ENCODE measurements around the gene E4F1.
"Not testable (repeated sequence)": the region's sequence is repeated elsewhere in the genome, so short reads cannot be mapped to it uniquely, and the experiment has no call there.

The E4F1 gene

DNA sequence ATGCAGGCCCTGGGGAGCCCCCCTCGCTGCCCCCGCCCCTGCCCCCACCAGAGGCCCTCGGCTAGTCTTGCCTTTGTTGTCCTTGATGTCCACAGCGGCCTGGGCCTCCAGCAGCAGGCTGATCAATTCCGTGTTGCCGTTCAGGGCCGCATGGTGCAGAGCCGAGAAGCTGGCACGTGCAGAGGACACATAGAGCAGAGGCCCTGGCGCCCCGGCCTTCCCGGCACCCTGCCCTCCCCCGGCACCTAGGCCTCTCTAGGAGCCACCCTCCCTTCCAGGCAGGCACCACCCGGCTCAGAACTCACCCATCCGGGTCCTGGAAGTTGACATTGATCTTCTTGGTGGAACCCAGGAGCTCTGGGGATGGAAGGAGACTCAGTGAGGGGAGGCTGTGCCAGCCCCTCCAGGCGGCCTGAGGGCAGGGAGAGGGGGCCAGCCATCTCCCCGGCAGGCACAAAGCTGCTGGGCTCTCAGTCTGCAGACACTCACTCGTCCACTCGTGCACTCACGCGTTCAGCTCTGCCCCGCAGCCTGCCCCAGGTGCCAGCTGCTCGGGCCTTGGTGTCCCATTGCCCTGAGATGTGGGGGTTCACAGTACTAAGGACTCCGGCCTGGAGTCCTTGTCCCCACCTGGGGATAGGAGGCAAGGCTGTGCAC lies 33.3 kb upstream of the E4F1 start:
- FAIRE-seq: no peak

DNA sequence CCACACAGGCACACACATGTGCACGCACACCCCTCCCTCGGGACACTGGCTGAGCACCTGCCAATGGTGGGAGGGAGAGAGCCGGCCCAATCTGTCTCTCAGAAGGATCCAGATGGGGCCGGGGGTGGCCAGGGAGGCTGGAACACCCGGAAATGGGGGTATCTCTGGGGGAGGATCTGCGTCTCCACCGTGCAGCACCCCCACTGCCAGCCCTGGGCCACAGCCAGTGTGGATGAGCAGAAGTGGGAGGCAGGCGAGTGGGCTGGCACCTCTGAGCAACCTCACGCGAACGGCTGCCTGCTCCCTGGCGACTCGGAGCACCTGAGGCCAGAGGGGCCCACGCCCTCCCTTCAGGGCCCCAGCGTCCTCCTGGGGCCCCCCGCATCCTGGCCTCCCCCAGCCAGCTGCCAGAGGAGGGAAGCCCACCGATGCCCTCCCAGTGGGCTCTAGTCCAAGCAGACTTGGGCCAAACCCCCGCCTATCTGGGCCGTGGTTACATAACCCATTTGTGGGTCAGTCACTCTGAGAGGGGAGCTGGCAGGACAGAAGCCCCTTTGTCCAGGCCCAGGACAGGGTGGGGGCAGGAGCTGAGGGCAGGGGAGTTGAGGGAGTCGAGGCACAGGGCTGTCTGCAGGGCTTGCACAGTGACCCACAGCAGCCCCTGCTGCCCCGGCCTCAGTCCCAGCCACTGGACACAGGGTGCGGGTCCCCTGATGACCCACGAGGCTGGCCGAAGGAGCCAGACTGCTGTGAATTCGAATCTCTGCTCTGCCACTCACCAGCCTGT lies 32.5 kb upstream of the E4F1 start:
- FAIRE-seq: no peak

DNA sequence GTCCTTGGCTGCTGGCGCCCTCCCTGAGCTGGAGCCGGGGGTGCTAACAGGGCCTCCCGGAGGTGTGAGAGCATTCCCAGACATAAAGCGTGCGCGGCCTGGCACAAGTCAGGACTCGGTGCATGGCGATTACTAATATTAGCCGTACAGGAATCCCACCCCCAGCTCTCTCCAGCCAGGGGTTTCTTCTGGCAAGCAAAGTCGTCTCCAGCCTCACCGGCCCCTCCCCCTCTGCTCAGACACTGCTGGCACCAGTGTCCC lies 32.0 kb upstream of the E4F1 start:
- FAIRE-seq: no peak

DNA sequence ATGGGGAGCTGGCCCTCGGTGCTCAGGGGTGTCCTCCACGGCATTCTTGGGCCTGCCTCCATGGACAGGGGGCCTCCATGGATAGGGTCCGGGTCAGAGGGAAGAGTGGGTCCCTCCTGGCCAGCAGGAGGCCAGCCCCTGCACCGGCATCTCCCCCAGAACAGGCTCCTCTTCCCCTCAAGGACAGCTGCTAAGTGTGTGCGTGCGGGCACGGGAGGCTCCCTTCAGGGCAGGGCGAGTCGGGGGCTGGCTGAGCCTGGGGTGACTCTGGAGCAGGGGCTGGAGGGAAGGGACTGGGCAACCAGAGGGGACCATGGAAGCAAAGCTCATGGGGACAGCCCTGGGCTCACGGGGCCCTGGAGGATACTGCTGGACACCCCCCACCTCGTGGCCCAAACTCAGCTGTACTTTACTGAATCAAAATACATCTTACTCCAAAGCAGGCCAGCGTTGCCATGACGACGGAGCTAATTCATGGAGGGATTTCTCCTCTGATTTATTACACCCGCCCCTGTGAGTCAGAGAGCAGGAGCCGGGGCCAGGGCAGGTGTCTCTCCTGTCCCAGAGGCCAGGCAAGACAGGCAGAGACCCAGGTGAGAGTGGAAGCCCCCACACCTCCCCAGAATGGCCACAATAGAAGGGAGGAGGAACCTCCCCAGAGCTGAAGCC lies 29.1 kb upstream of the E4F1 start:
- no peak for FAIRE-seq

DNA sequence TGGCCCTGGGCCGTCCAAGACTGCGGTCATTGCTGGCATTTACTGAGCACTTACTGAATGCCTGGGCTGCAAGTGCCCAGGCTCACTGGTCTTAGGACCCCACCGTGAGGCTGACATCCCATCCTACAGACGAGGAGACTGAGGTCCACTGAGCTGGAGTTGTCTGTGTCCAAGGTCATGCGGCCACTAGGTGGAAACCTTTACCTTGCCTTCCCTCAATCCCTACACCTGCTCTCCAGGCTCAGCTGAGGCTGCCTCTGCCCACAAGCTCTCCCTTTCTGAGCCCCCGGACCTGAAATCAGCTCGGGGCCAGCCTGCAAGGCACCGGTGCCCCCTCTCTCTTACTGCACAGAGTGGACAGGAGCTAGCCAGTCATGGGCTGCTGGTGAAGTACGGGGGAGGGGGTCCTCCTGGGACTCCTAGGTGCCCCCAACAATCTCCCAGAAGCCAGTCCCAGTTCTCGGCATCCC lies 28.5 kb upstream of the E4F1 start:
- peak; percentile 60 for FAIRE-seq

DNA sequence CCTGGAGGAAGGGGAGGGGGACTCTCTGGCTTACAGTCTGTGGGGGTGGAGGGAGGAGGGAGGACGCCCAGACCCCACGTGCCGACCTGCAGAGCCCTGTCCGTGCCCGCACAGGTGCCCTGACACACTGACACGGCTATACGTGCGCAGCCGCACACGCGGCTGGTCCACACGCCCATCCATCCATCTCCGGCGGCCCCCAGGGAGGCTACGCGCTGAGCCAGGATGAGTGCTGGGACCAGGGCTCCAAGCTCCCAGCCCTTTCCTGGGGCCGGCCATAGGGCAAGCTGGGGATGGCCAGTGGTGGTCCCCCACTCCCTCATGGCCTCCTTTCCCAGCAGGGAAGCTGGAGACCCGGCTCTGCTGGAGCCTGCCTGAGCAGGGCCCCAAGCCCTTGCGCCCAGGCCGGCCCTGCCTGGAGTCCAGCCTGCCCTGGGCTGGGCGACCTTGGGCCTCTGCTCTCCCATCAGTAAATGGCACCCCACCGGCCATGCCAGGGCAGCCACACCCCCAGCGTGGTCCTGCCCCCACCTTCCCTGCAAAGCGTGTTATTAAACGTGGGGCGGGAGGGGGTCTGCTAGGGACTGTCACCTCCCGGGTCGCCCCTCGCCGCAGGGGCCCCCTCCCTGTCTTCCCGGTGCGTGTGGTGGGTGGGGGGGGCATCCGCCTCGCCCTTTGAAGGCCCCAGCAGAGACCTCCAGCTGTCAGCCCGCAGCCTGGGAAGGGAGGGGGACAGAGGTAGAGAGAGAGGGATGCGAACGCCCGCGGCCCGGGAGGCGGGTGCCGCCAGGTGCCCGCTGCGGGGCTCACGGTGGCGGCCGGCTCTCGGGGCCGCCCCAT lies 27.8 kb upstream of the E4F1 start:
- FAIRE-seq: no peak

DNA sequence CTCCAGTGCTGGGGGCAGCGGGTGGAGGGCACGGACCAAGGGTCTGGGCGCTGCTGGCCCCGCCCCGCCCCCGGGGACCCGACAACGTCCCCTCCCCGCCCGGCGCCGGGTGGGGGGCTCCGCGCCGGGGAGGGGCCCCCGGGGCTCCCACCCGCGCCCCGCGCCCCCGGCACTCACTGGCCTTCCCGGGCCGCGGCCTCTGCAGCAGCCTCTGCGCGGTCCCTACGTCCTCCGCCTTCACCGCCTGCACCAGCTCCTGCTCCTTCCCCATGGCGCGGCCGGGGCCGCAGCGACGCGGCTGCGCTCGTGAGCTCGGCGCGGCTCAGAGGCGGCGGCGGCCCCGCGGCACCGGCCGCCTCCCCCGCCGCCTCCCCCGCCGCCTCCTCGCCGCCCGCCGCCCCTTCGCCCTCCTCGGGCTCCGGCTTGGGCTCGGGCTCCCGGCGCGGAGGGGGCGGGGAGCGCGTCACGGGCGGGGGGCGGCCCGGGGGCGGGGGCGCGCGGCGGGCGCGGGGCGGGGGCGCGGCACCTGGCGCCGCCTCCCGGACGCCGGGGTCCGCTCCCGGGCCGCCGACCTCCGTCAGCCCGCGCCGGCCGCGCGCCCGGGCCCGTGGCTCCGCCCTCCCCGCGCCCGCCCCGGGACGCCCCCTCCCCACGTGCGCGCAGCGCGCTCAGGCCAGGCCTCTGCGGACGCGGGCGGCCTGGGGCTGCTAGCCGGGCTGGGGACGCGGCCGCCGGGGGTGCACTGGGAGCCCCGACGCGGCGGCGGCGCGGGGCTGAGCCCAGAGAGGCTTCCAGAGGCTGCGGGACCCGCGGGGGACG lies 27.0 kb upstream of the E4F1 start, which contains the start of gene CASKIN1:
Gene CASKIN1 (minus strand): TSS at position 444 of the 819 bp plus-strand sequence. CDS start 173 bp downstream, at position 271.
- no peak for FAIRE-seq

DNA sequence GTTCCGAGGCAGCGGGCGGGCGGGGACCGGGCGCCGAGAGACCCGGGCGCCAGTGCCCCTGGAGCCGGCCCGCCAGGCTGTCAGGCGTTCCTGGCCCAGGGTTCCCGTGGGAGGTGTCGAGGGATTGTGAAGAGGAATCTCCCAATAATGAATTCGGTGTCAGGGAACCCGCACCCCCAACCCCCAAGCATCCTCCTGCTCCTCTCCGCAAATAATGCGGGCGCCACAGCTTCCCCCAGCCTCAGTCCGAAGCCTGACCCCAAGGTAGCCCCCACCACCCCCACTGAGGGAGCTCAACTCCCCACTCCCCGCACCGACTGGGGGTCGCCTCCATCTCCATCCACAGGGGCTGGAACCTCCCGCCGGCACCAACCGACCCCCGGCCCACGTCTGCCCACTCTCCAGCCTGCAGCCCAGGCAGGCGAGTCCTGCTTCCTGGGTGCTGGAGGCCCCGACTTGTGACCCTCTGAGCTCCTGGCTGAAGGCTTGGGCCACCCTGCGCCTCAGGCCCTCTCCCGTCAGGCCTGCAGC lies 26.3 kb upstream of the E4F1 start:
- no peak for FAIRE-seq

DNA sequence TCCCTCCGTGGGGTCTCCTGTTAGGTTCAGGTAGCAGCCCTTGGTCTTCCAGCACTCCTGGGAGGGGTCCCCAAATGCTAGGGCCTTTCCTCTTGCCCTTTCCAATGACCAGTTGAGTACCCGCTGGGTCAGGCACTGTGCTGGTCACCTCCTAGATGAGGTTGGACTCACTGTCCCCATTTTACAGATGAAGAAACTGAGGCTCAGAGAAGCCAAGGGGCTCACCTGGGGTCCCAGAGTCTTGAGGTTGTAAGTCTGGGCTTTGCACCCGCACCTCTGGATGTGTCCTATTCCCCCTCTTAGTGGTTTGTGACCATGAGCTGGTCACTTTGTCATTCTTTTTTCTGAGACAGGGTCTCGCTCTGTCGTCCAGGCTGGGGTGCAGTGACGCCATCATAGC lies 25.6 kb upstream of the E4F1 start:
- no peak for FAIRE-seq

DNA sequence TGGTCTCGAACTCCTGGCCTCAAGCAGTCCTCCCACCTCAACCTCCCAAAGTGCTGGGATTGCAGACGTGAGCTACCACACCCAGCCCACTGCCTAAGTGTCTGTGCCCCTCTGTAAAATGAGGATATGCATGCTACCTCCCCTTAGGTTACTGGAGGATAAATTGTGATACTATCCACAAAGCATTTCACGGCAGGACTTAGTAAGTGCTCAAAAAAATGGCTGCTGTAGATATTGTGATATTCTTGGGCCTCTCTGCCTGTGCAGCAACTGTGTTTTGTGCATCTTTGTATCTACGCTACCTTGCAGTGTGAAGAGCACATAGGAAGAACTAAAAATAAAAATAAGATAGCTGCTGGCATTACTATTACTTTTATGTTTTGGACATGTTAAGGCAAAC lies 25.1 kb upstream of the E4F1 start:
- FAIRE-seq: no peak

DNA sequence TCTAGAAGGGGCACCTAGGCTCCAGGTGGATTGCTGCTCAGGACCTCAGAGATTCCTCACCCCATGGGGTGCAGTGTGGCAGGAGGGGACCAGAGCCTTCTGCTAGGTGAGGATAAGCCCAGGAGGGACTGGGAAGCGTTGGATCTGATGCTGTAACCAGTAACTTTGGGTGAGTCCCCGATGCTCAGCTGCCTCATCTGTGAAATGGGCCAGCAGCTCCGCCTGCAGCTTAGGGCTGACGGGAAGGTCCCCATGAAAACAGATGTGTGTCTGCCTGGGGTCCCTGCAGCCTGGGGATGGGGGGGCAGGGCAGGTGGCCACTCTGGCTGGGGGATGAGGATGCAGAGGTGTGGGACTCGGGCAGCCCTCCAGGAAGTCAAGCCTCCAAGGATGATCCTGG lies 24.3 kb upstream of the E4F1 start:
- FAIRE-seq: no peak

DNA sequence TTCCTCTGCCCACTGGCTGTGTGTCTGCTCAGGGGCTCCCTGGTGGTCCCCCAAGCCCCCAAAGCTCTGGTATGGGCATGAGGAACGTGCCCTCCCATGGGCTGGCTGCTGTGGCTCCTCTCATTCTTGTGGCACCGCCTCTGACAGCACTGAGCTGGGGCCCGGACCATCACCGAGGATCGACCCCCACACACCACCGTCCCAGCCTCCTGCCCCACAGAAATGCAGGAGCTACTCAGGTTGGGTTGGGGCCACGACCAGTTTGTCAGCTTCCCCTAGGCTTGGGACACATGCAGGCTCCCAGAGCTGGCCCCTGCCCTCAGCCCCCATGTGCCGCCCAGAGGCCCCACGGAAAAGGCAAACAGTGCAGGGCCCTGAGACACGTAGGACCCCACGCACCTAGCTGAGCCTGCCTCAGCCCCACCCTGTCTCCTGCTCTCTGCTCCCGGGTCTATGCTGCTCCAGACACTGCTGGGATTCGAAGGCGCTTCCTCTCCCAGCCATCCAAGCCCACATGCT lies 23.7 kb upstream of the E4F1 start:
- FAIRE-seq: no peak

DNA sequence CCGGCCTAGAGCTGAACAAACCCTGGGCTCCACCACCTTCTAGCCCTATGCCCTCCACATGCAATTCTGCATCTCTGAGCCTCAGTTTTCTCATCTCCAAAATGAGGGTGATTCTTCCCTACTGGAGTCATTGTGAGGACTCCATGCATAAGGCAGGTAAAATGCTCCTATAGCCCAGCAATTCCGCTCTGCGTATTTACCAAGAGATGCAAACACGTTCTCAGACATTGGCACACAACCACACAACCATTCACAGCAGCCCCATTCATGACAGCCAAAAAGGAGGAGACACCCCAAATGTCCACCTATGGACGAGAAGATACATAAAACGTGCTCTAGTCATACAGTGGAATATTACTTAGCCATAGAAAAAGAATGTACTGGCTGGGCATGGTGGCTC lies 23.1 kb upstream of the E4F1 start:
- no peak for FAIRE-seq

DNA sequence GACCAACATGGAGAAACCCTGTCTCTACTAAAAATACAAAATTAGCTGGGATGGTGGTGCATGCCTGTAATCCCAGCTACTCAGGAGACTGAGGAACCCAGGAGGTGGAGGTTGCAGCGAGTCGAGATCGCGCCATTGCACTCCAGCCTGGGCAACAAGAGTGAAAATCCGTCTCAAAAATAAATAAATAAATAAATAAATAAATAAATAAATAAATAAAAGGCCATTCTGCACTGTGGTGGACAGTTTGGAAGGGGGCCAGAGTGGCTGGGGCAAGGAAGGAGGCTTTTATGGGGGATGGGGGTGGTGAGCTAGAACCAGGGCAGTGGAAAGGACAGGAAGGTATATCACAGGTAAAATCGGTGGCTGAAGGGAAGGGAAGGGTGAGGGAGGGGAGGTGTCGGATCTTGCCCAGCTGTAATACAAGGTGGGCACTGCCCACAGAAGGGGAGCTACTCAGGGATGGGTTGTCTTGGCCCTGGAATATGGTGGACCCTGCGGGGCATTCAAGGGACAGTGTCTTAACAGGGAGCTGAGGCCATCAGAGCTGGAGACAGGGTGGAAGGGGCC lies 20.2 kb upstream of the E4F1 start:
- FAIRE-seq: not testable (repeated sequence)

DNA sequence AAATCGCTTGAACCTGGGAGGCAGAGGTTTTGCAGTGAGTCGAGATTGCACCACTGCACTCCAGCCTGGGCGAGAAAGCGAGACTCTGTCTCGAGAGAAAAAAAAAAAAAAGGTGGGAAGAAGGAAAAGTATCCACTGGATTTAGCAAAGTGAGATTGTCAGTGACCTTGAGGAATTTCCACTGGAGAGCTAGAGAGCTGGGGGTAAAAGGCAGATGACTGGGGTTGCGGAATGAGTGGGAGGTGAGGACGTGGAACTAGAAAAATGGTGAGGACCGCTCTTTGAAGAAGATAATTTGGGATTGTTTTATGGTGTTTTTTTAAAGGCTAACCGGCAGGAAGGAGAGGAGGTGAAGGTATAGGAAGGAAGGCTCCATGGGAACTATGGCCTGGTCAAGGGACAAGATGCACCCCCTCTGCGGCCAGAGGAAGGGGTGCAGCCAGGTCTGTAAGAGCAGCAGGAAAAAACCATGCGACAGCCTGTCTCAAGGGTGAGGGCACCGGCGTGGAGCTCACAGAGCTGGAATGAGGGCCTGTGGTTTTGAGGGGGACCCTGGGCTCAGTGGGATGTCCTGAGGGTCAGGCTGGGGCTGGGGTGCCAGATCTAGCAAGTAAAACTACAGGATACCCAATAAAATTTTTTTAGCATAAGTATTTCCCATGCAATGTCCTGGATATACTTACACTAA lies 18.8 kb upstream of the E4F1 start:
- FAIRE-seq: no peak

DNA sequence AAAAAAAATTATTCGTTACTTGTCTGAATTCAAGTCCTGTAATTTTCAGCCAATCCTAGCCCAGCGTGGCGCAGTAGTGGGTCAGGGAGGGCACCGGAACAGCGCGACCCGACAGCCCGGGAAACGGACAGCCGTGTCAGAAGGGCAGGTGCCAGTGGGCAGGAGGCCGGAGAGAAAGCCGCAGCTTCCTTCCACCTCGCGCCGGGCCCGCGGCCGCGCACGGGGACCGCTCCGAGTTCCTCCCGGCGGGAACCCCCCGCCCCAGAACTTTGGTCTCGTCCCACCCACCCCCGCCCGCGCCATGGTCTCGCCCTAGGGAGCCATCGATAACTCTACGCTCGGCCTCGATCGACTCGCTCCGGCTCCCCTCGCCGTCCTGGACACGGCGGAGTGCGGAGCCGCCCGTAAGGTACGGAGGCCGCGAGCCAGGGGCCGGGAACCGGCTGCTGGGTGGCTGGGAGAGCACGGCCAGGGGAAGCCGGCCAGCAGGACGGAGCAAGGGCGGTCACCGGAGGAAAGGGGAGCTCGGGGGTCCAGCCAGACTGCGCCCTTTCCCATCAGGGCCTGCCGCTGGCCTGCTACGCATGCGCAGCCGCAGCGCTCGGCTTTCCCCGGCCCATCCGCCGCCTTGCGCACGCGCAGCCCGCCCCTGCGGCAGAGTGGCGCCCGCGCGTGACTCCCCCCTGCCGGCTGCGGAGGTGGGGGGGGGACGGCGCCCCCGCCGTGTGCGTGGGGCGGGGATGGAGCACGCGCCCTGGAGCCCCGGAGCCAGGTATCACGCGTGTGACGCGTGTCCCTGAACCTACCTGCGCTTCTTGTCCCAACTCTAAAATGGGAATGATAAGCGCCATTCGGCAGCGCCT lies 18.1 kb upstream of the E4F1 start, which contains the start of gene MLST8:
Gene MLST8 (plus strand): TSS at position 351 of the 863 bp plus-strand sequence. CDS start 632 bp downstream, outside the sequence.
- no peak for FAIRE-seq

DNA sequence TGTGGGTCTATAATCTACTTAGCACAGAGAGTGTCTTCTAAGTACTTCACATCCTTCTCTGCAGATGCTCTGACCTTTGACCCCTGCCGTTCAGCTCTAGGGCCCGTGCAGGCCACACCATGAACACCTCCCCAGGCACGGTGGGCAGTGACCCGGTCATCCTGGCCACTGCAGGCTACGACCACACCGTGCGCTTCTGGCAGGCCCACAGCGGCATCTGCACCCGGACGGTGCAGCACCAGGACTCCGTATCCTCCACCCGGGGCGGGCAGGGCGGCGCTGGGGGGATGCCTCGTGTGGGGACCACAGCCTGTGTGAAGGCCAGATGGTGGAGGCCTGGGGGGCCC lies 17.5 kb upstream of the E4F1 start:
- FAIRE-seq: no peak

DNA sequence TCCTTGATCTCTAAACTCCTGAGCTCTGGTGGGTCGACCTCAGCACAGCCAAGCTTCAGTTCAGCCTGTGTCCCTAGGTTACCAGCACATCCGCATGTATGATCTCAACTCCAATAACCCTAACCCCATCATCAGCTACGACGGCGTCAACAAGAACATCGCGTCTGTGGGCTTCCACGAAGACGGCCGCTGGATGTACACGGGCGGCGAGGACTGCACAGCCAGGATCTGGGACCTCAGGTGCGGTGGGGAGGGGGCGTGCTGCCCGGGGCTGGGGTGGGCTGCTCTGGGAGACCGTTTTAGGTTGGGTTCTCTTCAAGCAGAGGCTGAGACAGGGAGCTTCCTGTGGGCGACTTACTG lies 17.0 kb upstream of the E4F1 start:
- no peak for FAIRE-seq

DNA sequence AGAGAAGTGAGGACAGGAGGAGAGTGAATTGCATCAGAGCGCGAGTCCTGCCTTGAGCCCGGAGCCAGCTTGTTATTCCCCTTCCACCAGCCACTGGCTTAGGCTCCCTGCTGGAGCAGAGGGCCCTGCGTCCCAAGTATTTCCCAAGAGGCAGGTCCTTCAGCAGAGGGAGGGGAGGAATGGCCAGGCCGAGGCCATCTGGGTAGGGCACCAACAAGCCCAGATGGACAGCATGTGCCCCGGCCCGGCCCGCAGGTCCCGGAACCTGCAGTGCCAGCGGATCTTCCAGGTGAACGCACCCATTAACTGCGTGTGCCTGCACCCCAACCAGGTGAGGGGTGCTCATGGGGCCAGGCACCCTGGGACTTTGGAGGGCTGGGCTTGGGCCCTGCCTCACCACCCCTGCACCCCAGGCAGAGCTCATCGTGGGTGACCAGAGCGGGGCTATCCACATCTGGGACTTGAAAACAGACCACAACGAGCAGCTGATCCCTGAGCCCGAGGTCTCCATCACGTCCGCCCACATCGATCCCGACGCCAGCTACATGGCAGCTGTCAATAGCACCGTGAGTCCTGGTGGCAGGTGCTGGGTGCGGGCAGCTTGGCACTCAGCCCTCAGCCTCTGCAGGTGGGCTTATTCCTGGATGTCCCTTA lies 16.5 kb upstream of the E4F1 start:
- no peak for FAIRE-seq

Data from G401.6 (cell line).